WI38 (cell line): ENCODE measurements around the gene TMEM165.

Source experiments
- H3K4me3 ChIP-seq: 2 replicates; pipeline ENCODE4 v1.5.1; 2011; ENCODE audit warnings: low read depth, mild to moderate bottlenecking, control low read depth, low read length
- CTCF ChIP-seq: IDR thresholded peaks from 2 replicates; pipeline ENCODE4 v1.5.1; 2012; ENCODE audit warnings: low read depth, mild to moderate bottlenecking, control low read depth, low read length

The TMEM165 gene

DNA sequence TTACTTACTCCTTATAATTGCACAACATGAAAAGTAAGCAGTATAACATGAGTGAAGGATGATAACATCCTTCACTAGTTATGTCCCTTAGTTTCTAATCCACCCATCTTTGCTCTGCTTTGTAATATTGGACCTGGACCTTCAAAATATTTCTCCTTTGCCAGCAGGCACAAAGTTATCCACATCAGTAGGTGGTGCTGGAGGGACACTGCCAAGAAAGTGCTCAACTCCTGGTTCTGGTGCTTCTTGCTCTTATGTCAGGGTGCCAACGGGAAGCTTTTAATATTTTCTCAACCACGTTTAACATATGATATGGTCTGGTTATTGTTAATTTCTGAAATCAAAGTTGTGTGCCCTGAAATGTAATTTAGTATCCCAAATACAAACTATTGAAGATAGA is 49.1 kb downstream of the TMEM165 start:
- no peak overlapping the region for H3K4me3 ChIP-seq
- TF ChIP-seq CTCF = peak; percentile 38; the same call in 1 of the 2 replicates

GRCh38 chr4:55445921-55446577 is 50.3 kb downstream of the TMEM165 start:
- H3K4me3 ChIP-seq = no peak overlapping the region
- TF ChIP-seq CTCF = no peak

- TF ChIP-seq CTCF = no peak
- H3K4me3 ChIP-seq = no peak overlapping the region
These were observed 50.8 kb downstream of the TMEM165 start for GRCh38 chr4:55446578-55446922.

DNA sequence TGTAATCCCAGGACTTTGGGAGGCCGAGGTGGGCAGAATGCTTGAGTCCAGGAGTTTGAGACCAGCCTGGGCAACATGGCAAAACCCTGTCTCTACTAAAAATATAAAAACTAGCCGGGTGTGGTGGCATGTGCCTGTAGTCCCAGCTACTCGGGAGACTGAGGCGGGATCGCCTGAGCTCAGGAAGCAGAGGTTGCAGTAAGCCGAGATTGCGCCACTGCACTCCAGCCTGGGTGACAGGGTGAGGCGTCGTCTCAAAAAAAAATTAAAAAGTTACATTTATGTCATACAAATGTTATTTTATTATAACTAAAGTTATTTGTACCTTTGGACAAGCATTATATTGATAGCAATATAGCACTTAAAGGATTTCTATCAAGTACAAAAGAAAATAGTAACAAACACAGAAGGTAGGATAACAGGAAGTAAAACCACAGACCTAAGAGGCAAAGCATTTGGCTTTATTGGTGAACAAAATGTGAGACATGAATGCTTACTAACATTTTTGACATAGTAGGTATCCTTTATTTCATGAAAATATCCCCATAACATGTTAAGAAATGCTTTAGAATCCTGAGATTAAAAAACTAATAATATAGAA is 51.5 kb downstream of the TMEM165 start:
- H3K4me3 ChIP-seq = no peak overlapping the region
- TF ChIP-seq CTCF = no peak

- H3K4me3 ChIP-seq = no peak overlapping the region
- TF ChIP-seq CTCF = no peak
These were observed 52.1 kb downstream of the TMEM165 start for GRCh38 chr4:55447831-55448230.

GRCh38 chr4:55450566-55450965 is 54.8 kb downstream of the TMEM165 start:
- no peak for TF ChIP-seq CTCF
- no peak overlapping the region for H3K4me3 ChIP-seq

DNA sequence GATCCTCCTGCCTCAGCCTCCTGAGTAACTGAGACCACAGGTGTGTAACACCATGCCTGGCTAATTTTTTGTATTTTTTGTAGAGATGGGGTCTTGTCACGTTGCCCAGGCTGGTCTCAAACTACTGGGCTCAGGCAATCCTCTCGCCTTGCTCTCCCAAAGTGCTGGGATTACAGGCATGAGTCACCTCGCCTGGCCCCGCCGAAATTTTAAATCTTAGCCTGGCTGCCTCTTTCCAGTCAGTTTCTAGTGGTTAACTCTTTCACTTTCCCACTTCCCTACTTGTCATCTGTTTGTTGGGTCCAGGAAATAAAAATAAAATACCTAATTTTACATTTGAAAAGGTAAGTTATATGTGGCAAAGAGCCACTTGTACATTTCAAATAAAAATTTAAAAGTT is 62.4 kb downstream of the TMEM165 start:
- no peak overlapping the region for H3K4me3 ChIP-seq

More for the DNA sequence above, 62.4 kb downstream of the TMEM165 start:
- TF ChIP-seq CTCF = no peak
